Upper lobe of right lung (tissue), 1 donor: ENCODE results near the gene SH2D6. TPM values are rescaled to one million over a fixed set of nuclear protein-coding genes. Genes with fewer than 3 reads are reported as not detected.

Source experiments
- ATAC-seq: fragments of 200-7000 bp; cut with Tn5 transposase; one replicate; pipeline ENCODE4 v1.9.1; 2020; ENCODE audit warnings: mild to moderate bottlenecking, moderate library complexity
- DNase-seq: peaks from one replicate; pipeline ENCODE4 v3.0.0-alpha.2; 2020
- H3K27ac ChIP-seq: fragments of 200-600 bp; one replicate; pipeline ENCODE4 v1.8.0; 2022
- H3K27me3 ChIP-seq: fragments of 200-600 bp; one replicate; pipeline ENCODE4 v1.8.0; 2022; ENCODE audit warnings: mild to moderate bottlenecking
- H3K36me3 ChIP-seq: fragments of 200-600 bp; one replicate; pipeline ENCODE4 v1.8.0; 2022
- H3K4me1 ChIP-seq: fragments of 200-600 bp; one replicate; pipeline ENCODE4 v1.8.0; 2022
- H3K4me3 ChIP-seq: fragments of 200-600 bp; one replicate; pipeline ENCODE4 v1.8.0; 2022; ENCODE audit warnings: mild to moderate bottlenecking
- H3K9me3 ChIP-seq: fragments of 200-600 bp; one replicate; pipeline ENCODE4 v1.8.0; 2022
- intact Hi-C: fragments of 100-400 bp; cut with DNase I; formaldehyde crosslinking; loops from one replicate; pipeline ENCODE4 v1.11.0; 2022
- total RNA-seq: library from RNA; stranded (reverse); fragmentation: NEBNext Ultra II Directional; extraction: Animal tissue kit (Norgen Biotek cat#: 25700); gene quantifications from one replicate; pipeline ENCODE4 v1.2.1, GENCODE V29; 2021
- TF ChIP-seq, protein P1 (sequence below): fragments of 200-600 bp; IDR thresholded peaks from one replicate; pipeline ENCODE4 v1.8.0; 2022; ENCODE audit warnings: antibody characterized with exemption
- donor health status: DM: no; HTN: yes; CAD: no; lungs with severe emphysema.

Gene SH2D6
- total RNA-seq, 1 donor from 2014 or later = 1.0 TPM

DNA sequence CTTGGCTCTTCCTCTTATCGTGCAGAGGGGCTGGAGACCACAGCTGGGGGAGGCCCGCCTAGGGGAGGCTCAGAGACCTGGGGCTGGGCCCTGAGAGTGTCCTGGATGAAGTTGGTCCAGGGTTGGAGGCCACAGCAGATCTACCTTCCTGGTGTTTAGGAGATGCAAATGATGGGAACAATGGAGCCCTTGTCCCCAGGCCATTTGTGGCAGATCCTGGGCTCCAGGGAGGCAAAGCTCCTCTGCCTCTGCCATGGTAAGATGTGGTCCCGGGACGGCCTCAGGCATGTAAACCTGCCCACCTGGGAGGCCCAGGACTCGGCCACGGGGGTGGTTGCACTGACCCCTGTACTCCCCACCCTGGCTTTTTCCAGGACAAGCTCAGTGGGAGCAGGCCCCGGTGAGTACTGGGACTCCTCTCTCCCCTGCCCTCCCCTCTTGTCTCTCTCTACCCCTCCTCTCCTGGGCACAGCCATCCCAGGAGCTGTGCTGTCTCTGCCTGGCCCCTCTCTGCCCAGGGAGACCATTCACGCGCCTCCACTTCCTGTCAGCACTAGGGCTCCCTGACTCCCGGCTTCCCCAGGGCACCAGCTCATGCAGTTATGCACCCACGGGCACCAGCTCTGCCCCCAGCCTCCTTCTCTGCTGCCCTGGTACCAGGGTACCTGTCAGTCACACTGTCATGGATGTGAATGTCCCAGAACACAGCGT lies 10.9 kb downstream of the SH2D6 start:
- no peak for ATAC-seq
- no peak for DNase-seq

DNA sequence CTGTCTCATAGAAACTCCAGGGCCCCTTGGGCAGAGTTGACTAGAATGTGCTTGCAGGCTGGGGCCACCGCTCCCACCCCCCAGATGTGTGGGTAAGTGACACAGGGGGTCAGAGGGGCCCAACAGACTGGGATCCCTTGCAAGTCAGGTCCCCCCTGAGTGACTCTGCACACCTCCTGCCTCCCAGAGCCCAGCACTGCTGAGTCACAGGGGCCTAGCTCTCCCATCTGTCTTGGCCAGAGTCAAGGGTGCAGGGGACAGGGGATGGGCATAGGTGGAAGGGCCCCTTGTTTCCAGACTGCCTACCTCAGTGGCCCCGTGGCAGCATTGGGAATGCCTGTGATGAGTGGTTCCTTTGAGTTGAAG lies 11.4 kb downstream of the SH2D6 start:
- H3K4me1 ChIP-seq = peaks cover 10% of the 10 kb centered on the region
- TF ChIP-seq, protein P1, sequence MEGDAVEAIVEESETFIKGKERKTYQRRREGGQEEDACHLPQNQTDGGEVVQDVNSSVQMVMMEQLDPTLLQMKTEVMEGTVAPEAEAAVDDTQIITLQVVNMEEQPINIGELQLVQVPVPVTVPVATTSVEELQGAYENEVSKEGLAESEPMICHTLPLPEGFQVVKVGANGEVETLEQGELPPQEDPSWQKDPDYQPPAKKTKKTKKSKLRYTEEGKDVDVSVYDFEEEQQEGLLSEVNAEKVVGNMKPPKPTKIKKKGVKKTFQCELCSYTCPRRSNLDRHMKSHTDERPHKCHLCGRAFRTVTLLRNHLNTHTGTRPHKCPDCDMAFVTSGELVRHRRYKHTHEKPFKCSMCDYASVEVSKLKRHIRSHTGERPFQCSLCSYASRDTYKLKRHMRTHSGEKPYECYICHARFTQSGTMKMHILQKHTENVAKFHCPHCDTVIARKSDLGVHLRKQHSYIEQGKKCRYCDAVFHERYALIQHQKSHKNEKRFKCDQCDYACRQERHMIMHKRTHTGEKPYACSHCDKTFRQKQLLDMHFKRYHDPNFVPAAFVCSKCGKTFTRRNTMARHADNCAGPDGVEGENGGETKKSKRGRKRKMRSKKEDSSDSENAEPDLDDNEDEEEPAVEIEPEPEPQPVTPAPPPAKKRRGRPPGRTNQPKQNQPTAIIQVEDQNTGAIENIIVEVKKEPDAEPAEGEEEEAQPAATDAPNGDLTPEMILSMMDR = no peak
- H3K4me3 ChIP-seq = no peak overlapping the region
- intact Hi-C loops = no loop called here
- no peak for ATAC-seq
- no peak overlapping the region for H3K27ac ChIP-seq
- DNase-seq = no peak
- H3K36me3 ChIP-seq = no peaks in the 10 kb centered on the region
- no peaks in the 10 kb centered on the region for H3K27me3 ChIP-seq
- no peaks in the 10 kb centered on the region for H3K9me3 ChIP-seq

More for the DNA sequence above, 10.9 kb downstream of the SH2D6 start:
- TF ChIP-seq, protein P1 = no peak
- H3K27me3 ChIP-seq = no peaks in the 10 kb centered on the region
- intact Hi-C loops = no loop called here
- H3K4me3 ChIP-seq = no peak overlapping the region
- no peaks in the 10 kb centered on the region for H3K36me3 ChIP-seq
- H3K4me1 ChIP-seq = peaks cover 10% of the 10 kb centered on the region
- no peak overlapping the region for H3K27ac ChIP-seq
- no peaks in the 10 kb centered on the region for H3K9me3 ChIP-seq

DNA sequence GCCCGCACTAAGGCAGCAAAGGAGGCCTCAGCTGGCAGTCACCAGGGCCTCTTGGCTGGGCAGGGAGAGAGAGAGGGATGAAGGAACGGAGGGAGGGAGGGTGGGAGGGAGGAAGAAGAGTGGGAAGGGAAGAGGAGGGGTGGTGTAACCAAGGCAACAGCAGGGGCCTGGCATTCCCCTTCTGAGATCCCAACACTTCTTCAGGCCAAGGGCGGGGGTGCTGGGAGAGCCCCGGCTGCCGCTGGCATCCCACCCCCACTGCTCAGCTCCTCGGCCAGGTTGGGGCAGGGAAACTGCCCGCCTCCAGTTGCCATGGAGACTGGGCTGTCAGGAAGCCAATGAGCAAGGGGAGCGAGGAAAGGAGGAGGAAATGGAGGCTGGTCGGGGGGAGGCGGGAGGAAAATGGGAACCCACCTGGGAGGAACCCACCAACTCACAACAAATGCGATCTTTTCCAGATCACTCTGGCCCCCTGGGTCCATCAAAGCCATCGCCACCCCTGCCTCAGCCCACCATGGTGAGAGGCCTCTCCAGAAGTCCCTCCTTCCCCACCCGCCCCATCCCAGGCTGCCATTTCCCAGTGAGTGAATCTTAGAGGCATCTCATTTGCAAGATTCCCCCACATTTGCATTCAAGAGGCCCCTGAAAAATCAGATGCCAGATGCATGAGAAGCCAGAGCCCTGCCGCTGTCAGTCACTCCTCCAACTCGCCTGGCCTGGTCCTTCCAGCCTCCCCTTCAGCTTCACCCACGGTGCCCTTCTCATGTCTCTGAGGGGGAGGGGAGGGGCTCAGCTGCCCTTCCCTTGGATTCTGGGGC lies 12.4 kb downstream of the SH2D6 start:
- intact Hi-C loops = no loop called here
- peaks cover 14% of the 10 kb centered on the region for H3K4me1 ChIP-seq
- no peak for DNase-seq

DNA sequence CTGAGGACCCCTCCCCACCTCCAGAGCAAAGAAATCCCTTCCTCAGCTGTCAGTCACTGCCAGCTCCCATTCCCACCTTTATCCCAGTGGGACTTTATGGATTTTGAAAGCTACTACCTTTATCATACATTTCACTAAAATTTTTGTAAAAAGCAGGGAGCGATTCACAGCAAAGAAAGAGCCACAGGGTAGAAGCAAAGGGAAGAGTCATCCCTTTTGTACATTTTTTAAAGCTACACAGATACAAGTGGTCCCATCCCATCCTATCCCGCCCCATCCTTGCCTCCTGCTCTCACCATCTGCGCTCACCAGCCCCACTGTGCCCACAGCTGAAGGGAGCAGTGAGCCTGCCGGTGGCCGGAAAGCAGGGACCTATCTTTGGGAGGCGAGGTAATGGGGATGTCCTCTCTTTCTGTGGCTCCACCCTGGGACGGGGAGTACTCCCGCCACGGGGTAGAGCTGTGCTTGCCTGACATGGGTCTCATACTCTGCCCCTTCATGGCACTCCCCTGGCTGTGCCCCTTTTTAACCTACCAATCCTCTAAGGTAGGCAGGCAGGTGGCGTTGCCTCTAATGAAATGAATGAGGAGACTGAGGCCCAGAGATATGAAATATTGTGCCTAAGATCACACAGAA lies 13.2 kb downstream of the SH2D6 start:
- intact Hi-C loops = no loop called here
- Histone ChIP-seq H3K36me3 (no peaks in the 10 kb centered on the region), H3K27ac (no peak overlapping the region), H3K9me3 (no peaks in the 10 kb centered on the region), H3K4me3 (no peak overlapping the region), H3K4me1 (peaks cover 17% of the 10 kb centered on the region), H3K27me3 (no peaks in the 10 kb centered on the region)
- TF ChIP-seq, protein P1 = no peak
- DNase-seq = no peak
- ATAC-seq = no peak

More for the DNA sequence above, 12.4 kb downstream of the SH2D6 start:
- no peak for ATAC-seq
- Histone ChIP-seq H3K9me3 (no peaks in the 10 kb centered on the region), H3K27me3 (no peaks in the 10 kb centered on the region), H3K27ac (no peak overlapping the region), H3K36me3 (no peaks in the 10 kb centered on the region), H3K4me3 (no peak overlapping the region)
- TF ChIP-seq, protein P1 = no peak

DNA sequence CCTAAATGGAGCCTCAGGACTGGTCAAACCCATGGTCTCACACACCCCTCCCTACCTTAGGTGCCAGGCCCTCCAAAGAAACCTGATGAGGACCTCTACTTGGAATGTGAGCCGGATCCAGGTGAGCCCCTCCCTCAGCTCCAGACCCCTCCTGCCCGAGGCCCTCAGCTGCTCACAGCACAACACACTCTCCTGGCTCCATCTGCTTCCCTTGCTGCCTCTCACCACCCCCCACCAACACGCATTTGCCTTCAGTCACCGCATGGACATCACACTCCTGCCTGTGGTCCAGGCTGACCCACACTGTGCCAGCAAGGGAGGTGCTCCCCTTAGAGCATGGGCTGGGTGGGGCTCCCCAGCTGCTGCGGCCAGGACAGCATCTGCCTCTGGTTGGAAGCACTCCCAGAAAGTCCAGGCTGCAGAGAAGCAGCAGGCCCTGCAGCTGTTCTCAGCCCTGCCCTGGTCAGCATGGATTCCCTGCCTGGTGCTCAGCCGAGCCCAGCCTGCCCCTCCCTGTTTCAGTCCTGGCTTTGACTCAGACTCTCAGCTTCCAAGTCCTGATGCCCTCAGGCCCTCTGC lies 15.1 kb downstream of the SH2D6 start:
- ATAC-seq (peak; percentile 33), DNase-seq (peak; percentile 75)
- Histone ChIP-seq H3K9me3 (no peaks in the 10 kb centered on the region), H3K27ac (peak overlapping the region; percentile 33), H3K27me3 (no peaks in the 10 kb centered on the region), H3K4me3 (no peak overlapping the region), H3K36me3 (no peaks in the 10 kb centered on the region), H3K4me1 (peaks cover 32% of the 10 kb centered on the region)
- TF ChIP-seq, protein P1 = no peak
- intact Hi-C loops = no loop called here
